Keratinocyte (primary cell): ENCODE results near the gene EGFL7. TPM values are rescaled to one million over a fixed set of nuclear protein-coding genes. Genes with fewer than 3 reads are reported as not detected.

Experiments used
- DNase-seq: peaks from one replicate; pipeline ENCODE4 v3.0.0-alpha.2; 2011; ENCODE audit warnings: low read depth, missing footprints, low spot score
- FAIRE-seq: peaks from 2 replicates; lab custom pipeline; 2011; peaks lifted over from hg19 to GRCh38; lab: Jason Lieb, UNC
- H2AFZ ChIP-seq: 2 replicates; pipeline ENCODE4 v1.6.0; 2012; ENCODE audit warnings: low read length, control low read depth, inconsistent platforms; ENCODE audit not compliant: control insufficient read depth
- H3K27ac ChIP-seq: 2 replicates; pipeline ENCODE4 v1.5.1; 2011; ENCODE audit warnings: low read length; ENCODE audit not compliant: control insufficient read depth, insufficient read depth
- H3K27me3 ChIP-seq: 3 replicates; pipeline ENCODE4 v1.6.0; 2011; ENCODE audit warnings: low read length; ENCODE audit not compliant: control insufficient read depth, insufficient read depth; ENCODE audit errors: extremely low read depth
- H3K36me3 ChIP-seq, 2 experiments: 2 replicates in 1 of 2; 3 replicates in 1 of 2; pipeline ENCODE4 v1.5.1; 2011; ENCODE audit warnings: low read length in 2 of 2, mild to moderate bottlenecking in 1 of 2; ENCODE audit not compliant: control insufficient read depth in 2 of 2, insufficient read depth in 2 of 2; ENCODE audit errors: extremely low read depth in 1 of 2
- H3K4me1 ChIP-seq: 3 replicates; pipeline ENCODE4 v1.5.1; 2011; ENCODE audit warnings: low read length; ENCODE audit not compliant: control insufficient read depth, insufficient read depth; ENCODE audit errors: extremely low read depth
- H3K4me2 ChIP-seq: 3 replicates; pipeline ENCODE4 v1.6.0; 2011; ENCODE audit warnings: low read depth, low read length; ENCODE audit not compliant: control insufficient read depth, insufficient read depth; ENCODE audit errors: extremely low read depth
- H3K4me3 ChIP-seq, 3 experiments: fragments of 200-600 bp in 1 of 3; sonication (generic) in 1 of 3; 2 replicates in 2 of 3; 3 replicates in 1 of 3; pipeline ENCODE4 v1.5.1; 2011 to 2016; ENCODE audit warnings: low read length in 3 of 3, mild to moderate bottlenecking in 3 of 3, control low read depth in 2 of 3, inconsistent platforms in 1 of 3, low read depth in 1 of 3, mixed read lengths in 1 of 3, mixed run types in 1 of 3, moderate library complexity in 1 of 3; ENCODE audit not compliant: control insufficient read depth in 2 of 3, insufficient read depth in 2 of 3; ENCODE audit errors: extremely low read depth in 1 of 3
- H3K79me2 ChIP-seq: 2 replicates; pipeline ENCODE4 v1.6.0; 2012; ENCODE audit warnings: low read length; ENCODE audit not compliant: control insufficient read depth, insufficient read depth
- H3K9ac ChIP-seq: 3 replicates; pipeline ENCODE4 v1.6.0; 2011; ENCODE audit warnings: low read length; ENCODE audit not compliant: control insufficient read depth, insufficient read depth; ENCODE audit errors: extremely low read depth
- H3K9me1 ChIP-seq: 3 replicates; pipeline ENCODE4 v1.6.0; 2011; ENCODE audit warnings: low read length; ENCODE audit not compliant: control insufficient read depth, insufficient read depth; ENCODE audit errors: extremely low read depth
- H3K9me3 ChIP-seq: 2 replicates; pipeline ENCODE4 v1.5.1; 2012; ENCODE audit warnings: low read depth, low read length; ENCODE audit not compliant: control insufficient read depth
- H4K20me1 ChIP-seq: 3 replicates; pipeline ENCODE4 v1.6.0; 2011; ENCODE audit warnings: low read length; ENCODE audit not compliant: control insufficient read depth, insufficient read depth; ENCODE audit errors: extremely low read depth
- CTCF ChIP-seq, 3 experiments: IDR thresholded peaks in 1 of 3; conservative IDR thresholded peaks in 1 of 3; optimal IDR thresholded peaks in 1 of 3; 2 replicates in 2 of 3; 3 replicates in 1 of 3; pipeline versions ENCODE3 to v1.5.1; 2011; ENCODE audit warnings: low read length in 3 of 3, mild to moderate bottlenecking in 3 of 3, moderate library complexity in 2 of 3, control low read depth in 1 of 3, inconsistent platforms in 1 of 3; ENCODE audit not compliant: insufficient read depth in 2 of 3; ENCODE audit errors: extremely low read depth in 1 of 3
- EZH2 ChIP-seq: IDR thresholded peaks from one replicate; pipeline ENCODE4 v1.6.1; 2012; ENCODE audit warnings: inconsistent platforms, mild to moderate bottlenecking, low read length, moderate library complexity
- dilution Hi-C: fragments of 300-500 bp; cut with MboI; formaldehyde crosslinking; loops from one replicate; pipeline ENCODE4 v1.7.0; 2020; ENCODE audit warnings: low sequenced_read_pairs; ENCODE audit not compliant: extremely low pct_ligation_motif_present
- polyA plus RNA-seq, 5 experiments: library from polyadenylated mRNA; depleted of rRNA in 3 of 5; stranded (reverse) in 3 of 5; stranded (forward) in 1 of 5; unstranded in 1 of 5; fragments of >200 nt; gene quantifications; 1 replicate in 1 of 5; 2 replicates in 3 of 5; 3 replicates in 1 of 5; pipeline versions ENCODE4 v1.2.1 to v1.2.3, GENCODE V29; 2011 to 2012; ENCODE audit warnings: missing spikeins in 2 of 5, low read depth in 1 of 5, low replicate concordance in 1 of 5
- small RNA-seq, 3 experiments: library from RNA; depleted of rRNA; stranded (forward); fragments of <200 nt; gene quantifications; one replicate each; pipeline ENCODE3, GENCODE V24; 2012; ENCODE audit warnings: low read depth in 3 of 3, low replicate concordance in 1 of 3; ENCODE audit not compliant: insufficient read length in 3 of 3

Gene EGFL7
- polyA plus RNA-seq, 1 donor (not counting 4 experiments of a cell fraction or from before 2014, with no cell fraction given) = 4.2 TPM

GRCh38 chr9:136721339-136722092, 58.8 kb downstream of the EGFL7 start:
- Histone ChIP-seq H4K20me1 (peaks cover 50% of the 10 kb centered on the region), H3K79me2 (peaks cover 16% of the 10 kb centered on the region), H2AFZ (no peak overlapping the region), H3K27ac (no peak overlapping the region), H3K4me2 (peak overlapping the region; percentile 10), H3K9ac (no peak overlapping the region), H3K9me3 (no peaks in the 10 kb centered on the region), H3K4me3 (no peak overlapping the region), H3K9me1 (peaks cover 3% of the 10 kb centered on the region), H3K36me3 (peaks cover 23 to 28% of the 10 kb centered on the region in 2 experiments), H3K4me1 (peaks cover 31% of the 10 kb centered on the region), H3K27me3 (no peaks in the 10 kb centered on the region)
- dilution Hi-C loops = no loop called here
- TF ChIP-seq EZH2 (no peak), CTCF (optimal IDR thresholded peaks at IDR 0.05 in 1 of 3, IDR thresholded peaks at IDR 0.05 in 1 of 3, conservative IDR thresholded peaks at IDR 0.05 in 1 of 3; ENCODE audit: extremely low read depth in 1 of 3, insufficient read depth in 2 of 3, low read length in 3 of 3) (no peak)
- DNase-seq (no peak), FAIRE-seq (peak; percentile 75)

Small RNA genes within 50 kb of the gene (small RNA-seq; reads per million reads assigned to genes)
- 223 to 6,814 (median 3,512) reads per million in 3 experiments for gene MIR126

Other genes starting within 250 kb of the EGFL7 start
- gene INPP5E, start 223.1 kb upstream of the EGFL7 start, polyA plus RNA-seq = 4.4 to 6.5 TPM (median 5.2 TPM) in 3 replicates
- gene SEC16A, start 179.9 kb upstream of the EGFL7 start, polyA plus RNA-seq = 12.2 to 33.1 TPM (median 15.8 TPM) in 3 replicates
- gene NOTCH1, start 116.9 kb upstream of the EGFL7 start, polyA plus RNA-seq = 6.1 to 10.6 TPM (median 9.2 TPM) in 3 replicates
- gene AGPAT2, start 24.5 kb downstream of the EGFL7 start, polyA plus RNA-seq = 26.5 to 35.5 TPM (median 34.7 TPM) in 3 replicates
- 0.03 to 0.26 TPM in 2 of 3 replicates, not detected in the other for gene DIPK1B, start 49.7 kb downstream of the EGFL7 start, polyA plus RNA-seq
- not detected in 3 replicates for gene LCN10, start 80.0 kb downstream of the EGFL7 start, polyA plus RNA-seq
- gene LCN6, start 85.6 kb downstream of the EGFL7 start, polyA plus RNA-seq = not detected in 3 replicates
- gene LCN8, start 95.3 kb downstream of the EGFL7 start, polyA plus RNA-seq = not detected in 3 replicates
- gene LCN15, start 101.6 kb downstream of the EGFL7 start, polyA plus RNA-seq = not detected in 3 replicates
- gene TMEM141, start 128.4 kb downstream of the EGFL7 start, polyA plus RNA-seq = 85.5 to 118 TPM (median 99.9 TPM) in 3 replicates
- 0.03 to 0.08 TPM (median 0.06 TPM) in 3 replicates for gene CCDC183, start 133.4 kb downstream of the EGFL7 start, polyA plus RNA-seq
- gene RABL6, start 145.0 kb downstream of the EGFL7 start, polyA plus RNA-seq = 46.3 to 51.1 TPM (median 51.0 TPM) in 3 replicates
- 0.10 to 0.21 TPM (median 0.12 TPM) in 3 replicates for gene AJM1, start 179.6 kb downstream of the EGFL7 start, polyA plus RNA-seq
- gene PHPT1, start 186.5 kb downstream of the EGFL7 start, polyA plus RNA-seq = 68.8 to 113 TPM (median 97.9 TPM) in 3 replicates
- gene MAMDC4, start 189.4 kb downstream of the EGFL7 start, polyA plus RNA-seq = 0.49 to 0.82 TPM (median 0.62 TPM) in 3 replicates
- gene EDF1, start 203.4 kb downstream of the EGFL7 start, polyA plus RNA-seq = 329 to 354 TPM (median 343 TPM) in 3 replicates
- 9.9 to 12.9 TPM (median 10.6 TPM) in 3 replicates for gene TRAF2, start 223.6 kb downstream of the EGFL7 start, polyA plus RNA-seq